Mucosa of stomach (tissue), 1 donor: ENCODE measurements around the gene LASP1.
"Not testable (repeated sequence)": the region's sequence is repeated elsewhere in the genome, so short reads cannot be mapped to it uniquely, and the experiment has no call there.

Experiments used
- H3K27me3 ChIP-seq: one replicate; pipeline ENCODE4 v1.7.0; 2013; ENCODE audit warnings: mild to moderate bottlenecking, low read length; ENCODE audit not compliant: control insufficient read depth, insufficient read depth
- H3K36me3 ChIP-seq: one replicate; pipeline ENCODE4 v1.7.0; 2013; ENCODE audit warnings: low read length; ENCODE audit not compliant: control insufficient read depth, insufficient read depth
- H3K4me1 ChIP-seq: one replicate; pipeline ENCODE4 v1.7.0; 2013; ENCODE audit warnings: mild to moderate bottlenecking, low read length; ENCODE audit not compliant: control insufficient read depth, insufficient read depth
- H3K4me3 ChIP-seq: one replicate; pipeline ENCODE4 v1.7.0; 2013; ENCODE audit warnings: low read length
- H3K9ac ChIP-seq: one replicate; pipeline ENCODE4 v1.7.0; 2013; ENCODE audit warnings: mild to moderate bottlenecking, low read length, moderate library complexity
- H3K9me3 ChIP-seq: one replicate; pipeline ENCODE4 v1.7.0; 2013; ENCODE audit warnings: mild to moderate bottlenecking, low read length, moderate library complexity; ENCODE audit not compliant: control insufficient read depth
- donor health status: Pancreatic carcinoma.

The LASP1 gene

DNA sequence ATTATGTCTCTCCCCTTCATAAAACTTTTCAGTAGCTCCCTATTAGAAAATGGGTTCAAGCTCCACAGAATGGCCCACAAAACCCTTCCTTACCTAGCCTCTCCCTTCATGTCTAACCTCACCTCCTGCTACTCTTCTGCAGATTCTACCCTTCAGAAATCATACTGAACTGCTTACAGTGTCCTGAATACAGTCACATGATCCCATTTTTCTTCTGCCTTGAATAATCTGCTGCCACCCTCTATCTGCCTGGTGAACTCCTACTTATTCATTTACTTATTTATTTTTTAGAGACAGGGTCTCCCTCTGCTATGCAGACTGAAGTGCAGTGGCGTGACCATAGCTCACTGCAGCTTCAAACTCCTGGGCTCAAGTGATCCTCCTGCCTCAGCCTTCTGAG is 70.5 kb downstream of the LASP1 start:
- Histone ChIP-seq H3K36me3 (no peaks in the 10 kb centered on the region), H3K9ac (no peak overlapping the region), H3K4me1 (no peaks in the 10 kb centered on the region), H3K27me3 (peaks cover 6% of the 10 kb centered on the region), H3K9me3 (no peaks in the 10 kb centered on the region), H3K4me3 (no peak overlapping the region)

- no peaks in the 10 kb centered on the region for H3K27me3 ChIP-seq
- H3K4me3 ChIP-seq: no peak overlapping the region
- H3K9ac ChIP-seq: no peak overlapping the region
- H3K9me3 ChIP-seq: no peaks in the 10 kb centered on the region
- no peaks in the 10 kb centered on the region for H3K36me3 ChIP-seq
- no peaks in the 10 kb centered on the region for H3K4me1 ChIP-seq
Measured at GRCh38 chr17:38942696-38943334, 73.0 kb downstream of the LASP1 start.

GRCh38 chr17:38943607-38944006 is 73.7 kb downstream of the LASP1 start:
- Histone ChIP-seq H3K36me3 (no peaks in the 10 kb centered on the region), H3K4me1 (no peaks in the 10 kb centered on the region), H3K9me3 (no peaks in the 10 kb centered on the region), H3K27me3 (no peaks in the 10 kb centered on the region), H3K4me3 (no peak overlapping the region), H3K9ac (no peak overlapping the region)

- no peaks in the 10 kb centered on the region for H3K27me3 ChIP-seq
- H3K36me3 ChIP-seq: no peaks in the 10 kb centered on the region
- no peaks in the 10 kb centered on the region for H3K9me3 ChIP-seq
- H3K9ac ChIP-seq: no peak overlapping the region
- no peaks in the 10 kb centered on the region for H3K4me1 ChIP-seq
- H3K4me3 ChIP-seq: no peak overlapping the region
Measured at GRCh38 chr17:38947189-38947588, 77.3 kb downstream of the LASP1 start.

DNA sequence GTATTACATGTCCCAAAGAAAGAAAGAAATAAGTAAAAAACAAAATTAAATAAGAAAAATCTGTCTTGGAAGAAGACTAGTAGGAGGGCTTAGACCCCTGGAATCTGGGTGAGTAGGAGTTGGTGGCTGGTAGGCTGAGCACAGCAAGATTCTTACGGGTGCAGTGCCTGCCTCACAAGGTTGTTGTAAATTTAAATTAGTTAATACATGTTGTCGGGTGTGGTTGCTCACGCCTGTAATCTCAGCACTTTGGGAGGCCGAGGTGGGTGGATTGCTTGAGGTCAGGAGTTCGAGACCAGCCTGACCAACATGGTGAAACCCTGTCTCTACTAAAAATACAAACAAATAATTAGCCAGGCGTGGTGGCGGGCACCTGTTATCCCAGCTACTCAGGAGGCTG is 83.9 kb downstream of the LASP1 start:
- not testable (repeated sequence) for H3K4me1 ChIP-seq, H3K36me3 ChIP-seq, H3K4me3 ChIP-seq, H3K9ac ChIP-seq, H3K27me3 ChIP-seq, H3K9me3 ChIP-seq

GRCh38 chr17:38958326-38958725 is 88.5 kb downstream of the LASP1 start:
- Histone ChIP-seq H3K27me3 (no peaks in the 10 kb centered on the region), H3K4me1 (no peaks in the 10 kb centered on the region), H3K36me3 (no peaks in the 10 kb centered on the region), H3K9me3 (no peaks in the 10 kb centered on the region), H3K4me3 (no peak overlapping the region), H3K9ac (no peak overlapping the region)

DNA sequence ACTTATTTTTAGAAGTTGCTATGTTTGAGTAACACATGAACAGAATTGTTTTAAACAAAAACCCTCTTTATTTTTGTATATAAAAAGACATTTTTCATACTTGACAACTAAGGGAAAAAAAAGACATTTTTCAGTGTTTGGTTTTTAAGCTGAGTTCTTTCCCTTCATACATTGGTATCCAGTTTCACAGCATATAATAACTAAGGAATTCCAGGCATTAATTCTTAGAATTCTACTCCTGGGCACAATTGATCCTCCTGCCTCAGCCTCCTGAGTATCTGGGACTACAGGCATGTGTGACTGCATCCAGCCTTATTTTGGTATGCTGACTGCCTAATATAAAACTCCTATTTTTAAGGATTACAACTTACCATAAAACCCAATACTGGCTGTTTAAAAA is 88.9 kb downstream of the LASP1 start:
- Histone ChIP-seq H3K4me1 (no peaks in the 10 kb centered on the region), H3K36me3 (no peaks in the 10 kb centered on the region), H3K9me3 (no peaks in the 10 kb centered on the region), H3K4me3 (no peak overlapping the region), H3K27me3 (no peaks in the 10 kb centered on the region), H3K9ac (no peak overlapping the region)

DNA sequence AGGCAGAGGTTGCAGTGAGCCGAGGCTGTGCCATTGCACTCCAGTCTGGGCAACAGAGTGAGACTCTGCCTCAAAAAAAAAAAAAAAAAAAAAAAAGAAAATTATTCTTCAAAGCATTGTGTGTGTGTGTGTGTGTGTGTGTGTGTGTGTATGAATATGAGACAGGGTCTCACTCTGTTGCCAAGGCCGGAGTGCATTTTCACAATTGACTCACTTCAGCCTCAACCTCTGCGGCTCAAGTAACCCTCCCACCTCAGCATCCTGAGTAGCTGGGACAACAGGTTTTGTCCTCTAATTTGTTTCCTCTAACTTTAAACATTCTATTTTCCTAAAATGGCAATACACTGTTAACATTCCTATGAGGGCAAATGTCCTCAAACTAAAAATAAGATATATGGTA is 89.7 kb downstream of the LASP1 start:
- Histone ChIP-seq H3K9ac (no peak overlapping the region), H3K4me3 (no peak overlapping the region), H3K4me1 (no peaks in the 10 kb centered on the region), H3K27me3 (no peaks in the 10 kb centered on the region), H3K9me3 (no peaks in the 10 kb centered on the region), H3K36me3 (no peaks in the 10 kb centered on the region)

- Histone ChIP-seq H3K9ac (no peak overlapping the region), H3K27me3 (no peaks in the 10 kb centered on the region), H3K4me1 (no peaks in the 10 kb centered on the region), H3K9me3 (no peaks in the 10 kb centered on the region), H3K36me3 (no peaks in the 10 kb centered on the region), H3K4me3 (no peak overlapping the region)
Measured at GRCh38 chr17:38960402-38960801, 90.5 kb downstream of the LASP1 start.

DNA sequence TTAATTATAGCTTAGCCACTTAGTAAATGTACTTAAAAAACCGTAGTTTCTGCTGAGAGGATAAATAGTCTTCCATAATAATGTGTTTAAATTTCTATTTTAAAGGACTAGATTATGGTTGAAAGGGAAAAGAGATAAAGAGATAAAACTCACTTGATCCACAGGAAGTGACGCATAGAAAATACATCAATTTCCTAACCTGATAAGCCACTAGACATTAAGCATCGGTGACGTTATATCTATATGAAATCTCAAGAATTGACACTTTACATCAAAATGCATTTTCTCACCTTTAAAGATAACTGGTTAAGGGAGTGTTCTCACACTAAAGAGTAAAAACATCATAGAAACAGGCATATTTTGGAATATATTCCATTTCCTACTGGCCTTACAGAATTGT is 91.6 kb downstream of the LASP1 start:
- H3K9ac ChIP-seq: no peak overlapping the region
- H3K4me1 ChIP-seq: no peaks in the 10 kb centered on the region
- H3K27me3 ChIP-seq: no peaks in the 10 kb centered on the region
- no peak overlapping the region for H3K4me3 ChIP-seq
- no peaks in the 10 kb centered on the region for H3K36me3 ChIP-seq
- H3K9me3 ChIP-seq: no peaks in the 10 kb centered on the region

- Histone ChIP-seq H3K9me3 (no peaks in the 10 kb centered on the region), H3K4me3 (no peak within 1 kb of the TSS), H3K36me3 (no peaks in the 10 kb centered on the region), H3K27me3 (no peaks in the 10 kb centered on the region), H3K4me1 (peaks cover 4% of the 10 kb centered on the region), H3K9ac (peak within 1 kb of the TSS; percentile 41)
Measured at GRCh38 chr17:38967290-38967738, 97.5 kb downstream of the LASP1 start, which contains the start of gene FBXO47. Gene FBXO47, minus strand, starts transcription at chr17:38967403. Its CDS starts 4,378 bp downstream, at chr17:38963025.

DNA sequence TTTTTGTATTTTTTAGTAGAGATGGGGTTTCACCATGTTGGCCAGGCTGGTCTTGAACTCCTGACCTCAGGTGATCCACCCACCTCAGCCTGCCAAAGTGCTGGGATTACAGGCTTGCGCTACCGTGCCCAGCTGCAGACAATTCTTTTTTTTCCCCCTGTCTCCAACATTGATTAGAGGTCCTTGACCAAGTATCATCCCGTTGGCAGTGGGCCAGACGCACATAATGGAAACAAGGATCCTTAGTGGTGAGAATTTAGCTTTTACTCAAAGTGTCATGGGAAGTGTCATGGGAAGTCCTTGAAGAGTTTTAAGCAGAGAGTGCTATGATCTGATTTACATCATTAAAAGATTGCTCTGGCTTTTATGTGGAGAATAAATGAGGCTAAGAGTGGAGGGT is 99.4 kb downstream of the LASP1 start:
- Histone ChIP-seq H3K4me3 (no peak overlapping the region), H3K9ac (no peak overlapping the region), H3K27me3 (no peaks in the 10 kb centered on the region), H3K4me1 (peaks cover 4% of the 10 kb centered on the region), H3K36me3 (no peaks in the 10 kb centered on the region), H3K9me3 (no peaks in the 10 kb centered on the region)

- Histone ChIP-seq H3K4me1 (peaks cover 4% of the 10 kb centered on the region), H3K9me3 (no peaks in the 10 kb centered on the region), H3K36me3 (no peaks in the 10 kb centered on the region), H3K9ac (no peak overlapping the region), H3K4me3 (no peak overlapping the region), H3K27me3 (no peaks in the 10 kb centered on the region)
Measured at GRCh38 chr17:38970128-38970527, 100.3 kb downstream of the LASP1 start.
